GM12891 (cell line): ENCODE results near the gene SETD1B.

Source experiments
- PAX5 ChIP-seq: IDR thresholded peaks from 2 replicates; pipeline ENCODE4 v1.6.1; 2011; ENCODE audit warnings: low read length, moderate library complexity, mild to moderate bottlenecking; ENCODE audit not compliant: insufficient read depth, severe bottlenecking
- POLR2A ChIP-seq: IDR thresholded peaks from 2 replicates; pipeline ENCODE4 v1.6.1; 2011; ENCODE audit warnings: low read depth, low read length, control low read depth
- POLR2AphosphoS5 ChIP-seq: IDR thresholded peaks from 2 replicates; pipeline ENCODE4 v1.6.1; 2011; ENCODE audit warnings: low read depth, low read length, control low read depth
- POU2F2 ChIP-seq: IDR thresholded peaks from 2 replicates; pipeline ENCODE4 v1.6.1; 2011; ENCODE audit warnings: low read depth, mild to moderate bottlenecking, control low read depth, low read length, moderate library complexity
- SPI1 ChIP-seq: IDR thresholded peaks from 2 replicates; pipeline ENCODE4 v1.6.1; 2011; ENCODE audit warnings: low read depth, low read length, control low read depth

DNA sequence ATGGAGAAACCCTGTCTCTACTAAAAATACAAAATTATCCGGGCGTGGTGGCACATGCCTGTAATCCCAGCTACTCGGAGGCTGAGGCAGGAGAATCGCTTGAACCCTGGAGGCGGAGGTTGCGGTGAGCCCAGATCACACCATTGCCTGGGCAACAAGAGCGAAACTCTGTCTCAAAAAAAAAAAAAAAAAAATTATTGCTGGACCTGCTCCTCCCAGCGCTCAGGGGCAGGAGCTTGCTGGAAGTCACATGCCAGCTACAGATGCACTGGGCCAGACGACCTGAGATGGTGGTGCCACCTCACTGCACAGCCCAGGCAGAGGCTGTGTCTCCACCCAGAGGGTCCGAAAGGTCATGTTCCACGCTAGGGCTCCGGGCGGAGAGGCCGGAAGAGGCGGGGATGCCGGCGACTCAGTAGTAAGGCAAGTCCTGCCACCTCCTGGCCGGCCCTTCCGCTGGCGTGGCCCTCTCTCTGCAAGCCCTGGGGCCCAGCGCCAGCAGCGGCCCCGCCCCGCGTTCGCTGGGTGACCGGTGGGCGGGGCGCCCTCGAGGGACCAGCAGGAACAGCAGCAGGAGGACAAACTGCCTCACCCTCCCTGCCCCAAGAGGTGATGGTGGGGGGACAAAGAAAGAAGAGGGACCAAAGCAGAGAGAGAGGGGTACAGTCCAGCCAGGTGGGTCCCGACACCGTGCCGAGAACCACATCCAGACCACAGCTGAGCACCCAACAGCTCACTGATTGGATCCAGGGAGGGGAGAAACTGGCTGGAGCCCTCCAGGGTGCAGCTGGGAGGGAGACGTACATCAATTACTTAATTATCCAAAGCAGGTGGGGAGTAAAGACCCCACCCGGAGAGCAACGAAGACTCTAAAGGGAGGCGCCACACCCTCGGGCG lies 6.7 kb upstream of the SETD1B start:
- TF ChIP-seq POLR2A (no peak; the same call in 1 of the 2 replicates), POLR2AphosphoS5 (no peak), SPI1 (no peak), POU2F2 (no peak), PAX5 (no peak)
